Measurements from ENCODE around the gene TMEM81. TPM values are rescaled to one million over a fixed set of nuclear protein-coding genes. Genes with fewer than 3 reads are reported as not detected.

TMEM81 gene
- total RNA-seq, 4 donors from 2014 or later: 0.44 to 3.6 (median 2.3) TPM; not detected in 1

GRCh38 chr1:205071028-205071409 lies 13.2 kb downstream of the TMEM81 start:
- no peak for DNase-seq (ENCODE audit: low spot score in 2 of 2)
- Histone ChIP-seq H3K27me3 (no peaks in the 10 kb centered on the region), H3K9me3 (no peaks in the 10 kb centered on the region), H3K36me3 (peaks cover 0 to 32% (median 0%) of the 10 kb centered on the region in 3 donors), H3K4me3 (no peak overlapping the region), H3K27ac (no peak overlapping the region), H3K4me1 (peaks cover 0 to 8% (median 0%) of the 10 kb centered on the region in 4 donors)
- WGBS, 2 donors: 81 to 98% methylated on average over 2 of the region's 2 CpGs
- TF ChIP-seq CTCF (IDR thresholded peaks at IDR 0.05): no peak
- no peak for TF ChIP-seq EP300 (IDR thresholded peaks at IDR 0.05)
- no peak for TF ChIP-seq POLR2A (IDR thresholded peaks at IDR 0.05)

GRCh38 chr1:205069371-205070125 lies 14.7 kb downstream of the TMEM81 start:
- Histone ChIP-seq H3K36me3 (peaks cover 0 to 32% (median 0%) of the 10 kb centered on the region in 3 donors), H3K4me1 (peaks cover 0 to 8% (median 0%) of the 10 kb centered on the region in 4 donors), H3K9me3 (no peaks in the 10 kb centered on the region), H3K27me3 (no peaks in the 10 kb centered on the region), H3K27ac (no peak overlapping the region), H3K4me3 (no peak overlapping the region)
- no peak for TF ChIP-seq POLR2A (IDR thresholded peaks at IDR 0.05)
- no peak for TF ChIP-seq EP300 (IDR thresholded peaks at IDR 0.05)
- TF ChIP-seq CTCF (IDR thresholded peaks at IDR 0.05): no peak
- DNase-seq (ENCODE audit: low spot score in 2 of 2): no peak
- WGBS, 2 donors: 77 to 79% methylated on average over 36 to 41 of the region's 42 CpGs

- TF ChIP-seq EP300 (IDR thresholded peaks at IDR 0.05) (no peak), CTCF (IDR thresholded peaks at IDR 0.05) (no peak), POLR2A (IDR thresholded peaks at IDR 0.05) (no peak)
- H3K9me3 ChIP-seq: no peaks in the 10 kb centered on the region
- no peak overlapping the region for H3K27ac ChIP-seq
- DNase-seq (ENCODE audit: low spot score in 2 of 2): no peak
- WGBS, 2 donors: 13 to 25% methylated on average over 2 of the region's 2 CpGs
- peaks cover 0 to 25% (median 0%) of the 10 kb centered on the region in 3 donors for H3K36me3 ChIP-seq
- H3K4me3 ChIP-seq: no peak overlapping the region
- no peaks in the 10 kb centered on the region for H3K27me3 ChIP-seq
- peaks cover 0 to 8% (median 0%) of the 10 kb centered on the region in 4 donors for H3K4me1 ChIP-seq
These were observed 15.7 kb downstream of the TMEM81 start for GRCh38 chr1:205068457-205069040.

- 57 to 89% methylated on average over 4 of the region's 4 CpGs for WGBS, 2 donors
- peaks cover 0 to 21% (median 0%) of the 10 kb centered on the region in 3 donors for H3K36me3 ChIP-seq
- no peak overlapping the region for H3K4me3 ChIP-seq
- TF ChIP-seq EP300 (IDR thresholded peaks at IDR 0.05) (no peak), CTCF (IDR thresholded peaks at IDR 0.05) (no peak), POLR2A (IDR thresholded peaks at IDR 0.05) (no peak)
- DNase-seq (ENCODE audit: low spot score in 2 of 2): no peak
- no peak overlapping the region for H3K27ac ChIP-seq
- no peaks in the 10 kb centered on the region for H3K27me3 ChIP-seq
- H3K9me3 ChIP-seq: no peaks in the 10 kb centered on the region
- peaks cover 0 to 8% (median 0%) of the 10 kb centered on the region in 4 donors for H3K4me1 ChIP-seq
These were observed 16.3 kb downstream of the TMEM81 start for GRCh38 chr1:205068001-205068400.

- Histone ChIP-seq H3K36me3 (peaks cover 0 to 14% (median 0%) of the 10 kb centered on the region in 3 donors), H3K4me3 (no peak overlapping the region), H3K9me3 (no peaks in the 10 kb centered on the region), H3K27me3 (no peaks in the 10 kb centered on the region), H3K4me1 (peaks cover 0 to 8% (median under 1%) of the 10 kb centered on the region in 4 donors), H3K27ac (no peak overlapping the region)
- no peak for DNase-seq (ENCODE audit: low spot score in 2 of 2)
- WGBS, 2 donors: 88% methylated on average over 6 of the region's 6 CpGs
- TF ChIP-seq POLR2A (IDR thresholded peaks at IDR 0.05) (no peak), CTCF (IDR thresholded peaks at IDR 0.05) (no peak), EP300 (IDR thresholded peaks at IDR 0.05) (no peak)
These were observed 17.2 kb downstream of the TMEM81 start for GRCh38 chr1:205067031-205067430.
